ENCODE data around the gene ZNF451.

Gene ZNF451

DNA sequence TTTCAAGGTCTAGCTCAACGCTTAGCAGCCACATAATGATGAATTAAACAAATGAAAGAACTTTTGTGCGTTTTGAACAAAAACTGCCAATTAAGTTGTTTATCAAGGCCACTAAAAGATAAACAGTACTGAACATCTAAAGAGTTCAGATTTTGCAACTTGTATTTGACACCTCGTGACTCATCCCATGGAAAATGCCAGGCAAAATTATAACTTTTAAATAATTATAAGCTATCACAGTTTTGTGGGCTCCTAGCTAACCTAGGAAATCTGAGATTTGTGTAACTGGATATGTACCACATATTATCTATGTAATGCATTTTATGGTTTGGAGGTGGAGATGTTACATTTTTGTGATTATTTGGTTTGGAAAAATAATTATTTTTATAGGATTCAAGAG, 72.5 kb downstream of the ZNF451 start:
- DNase-seq = no peak

DNA sequence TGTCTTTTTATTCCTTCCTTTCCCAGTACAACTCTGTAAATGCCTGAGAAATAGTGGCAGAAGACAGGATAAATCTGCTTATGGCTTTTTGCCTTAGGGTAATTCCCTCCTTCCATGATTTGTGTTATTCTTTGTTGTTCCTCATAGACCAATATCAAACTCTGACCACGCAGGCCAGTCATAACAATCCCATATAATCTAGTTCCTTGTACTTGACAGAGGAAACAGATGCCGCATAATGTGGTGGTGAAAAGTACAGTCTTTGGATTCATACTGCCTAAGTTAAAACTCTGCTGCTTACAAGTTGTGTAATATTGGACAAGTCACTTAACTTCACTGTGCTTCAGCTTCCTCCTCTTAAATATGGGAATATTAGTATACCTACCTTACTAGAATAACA, 74.0 kb downstream of the ZNF451 start:
- DNase-seq = no peak

DNA sequence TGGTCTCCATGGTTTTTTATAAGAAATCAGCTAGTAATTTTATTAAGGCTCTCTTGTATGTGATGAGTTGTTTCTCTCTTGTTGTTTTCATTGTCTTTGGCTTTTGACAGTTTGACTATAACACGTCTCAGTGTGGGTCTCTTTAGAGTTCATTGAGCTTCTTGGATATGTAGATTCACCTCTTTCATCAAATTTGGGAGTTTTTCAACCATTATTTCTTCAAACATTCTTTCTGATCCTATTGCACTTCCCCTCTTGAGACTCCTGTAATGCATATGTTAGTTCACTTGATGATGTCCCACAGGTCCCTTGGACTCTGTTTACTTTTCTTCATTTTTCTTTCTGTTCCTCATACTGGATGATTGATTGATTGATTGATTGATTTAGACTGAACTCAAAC, 75.1 kb downstream of the ZNF451 start:
- DNase-seq = no peak

DNA sequence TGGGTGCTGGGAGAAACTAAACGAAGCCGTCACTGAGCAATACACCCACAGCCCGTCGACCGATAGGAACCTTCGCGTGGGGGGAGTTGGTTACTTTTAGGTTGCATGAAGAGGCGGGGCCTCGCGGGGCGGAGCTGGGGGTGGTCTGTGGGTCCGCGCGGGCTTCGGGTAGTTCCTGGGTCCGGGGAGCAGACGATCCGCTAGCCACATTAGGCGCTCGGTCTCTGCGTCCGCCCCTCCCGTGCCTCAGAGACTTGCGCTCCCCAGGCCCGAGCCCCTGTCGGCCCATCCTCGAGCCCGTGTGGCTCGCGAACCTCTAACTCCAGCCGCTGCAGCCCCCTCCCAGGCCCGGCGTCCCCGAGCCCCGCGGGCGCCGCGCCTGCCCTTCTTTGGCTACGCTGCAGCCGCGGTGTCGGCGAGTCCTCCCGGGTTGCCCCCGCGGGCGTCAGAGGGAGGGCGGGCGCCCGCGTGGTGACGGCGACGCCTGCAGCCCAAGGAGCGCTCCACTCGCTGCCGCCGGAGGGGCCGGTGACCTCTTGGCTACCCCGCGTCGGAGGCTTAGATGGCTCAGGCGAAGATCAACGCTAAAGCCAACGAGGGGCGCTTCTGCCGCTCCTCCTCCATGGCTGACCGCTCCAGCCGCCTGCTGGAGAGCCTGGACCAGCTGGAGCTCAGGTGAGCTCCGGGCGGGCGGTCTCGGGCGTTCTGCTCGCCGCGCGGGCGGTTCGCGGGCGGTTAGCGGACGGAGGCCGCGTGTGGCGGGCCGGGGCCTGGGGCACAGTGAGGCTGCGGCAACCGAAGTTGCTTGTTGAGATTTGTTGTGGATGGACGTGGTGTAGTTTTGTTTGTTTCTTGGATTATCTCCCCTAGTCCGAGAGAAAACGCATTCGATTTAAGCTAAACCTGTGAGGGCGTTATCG, 82.4 kb downstream of the ZNF451 start, which contains the start of gene BAG2:
Gene BAG2 (plus strand): TSS at position 191 of the 920 bp plus-strand sequence. CDS start 372 bp downstream, at position 563.
- peak; percentile 85 for DNase-seq

DNA sequence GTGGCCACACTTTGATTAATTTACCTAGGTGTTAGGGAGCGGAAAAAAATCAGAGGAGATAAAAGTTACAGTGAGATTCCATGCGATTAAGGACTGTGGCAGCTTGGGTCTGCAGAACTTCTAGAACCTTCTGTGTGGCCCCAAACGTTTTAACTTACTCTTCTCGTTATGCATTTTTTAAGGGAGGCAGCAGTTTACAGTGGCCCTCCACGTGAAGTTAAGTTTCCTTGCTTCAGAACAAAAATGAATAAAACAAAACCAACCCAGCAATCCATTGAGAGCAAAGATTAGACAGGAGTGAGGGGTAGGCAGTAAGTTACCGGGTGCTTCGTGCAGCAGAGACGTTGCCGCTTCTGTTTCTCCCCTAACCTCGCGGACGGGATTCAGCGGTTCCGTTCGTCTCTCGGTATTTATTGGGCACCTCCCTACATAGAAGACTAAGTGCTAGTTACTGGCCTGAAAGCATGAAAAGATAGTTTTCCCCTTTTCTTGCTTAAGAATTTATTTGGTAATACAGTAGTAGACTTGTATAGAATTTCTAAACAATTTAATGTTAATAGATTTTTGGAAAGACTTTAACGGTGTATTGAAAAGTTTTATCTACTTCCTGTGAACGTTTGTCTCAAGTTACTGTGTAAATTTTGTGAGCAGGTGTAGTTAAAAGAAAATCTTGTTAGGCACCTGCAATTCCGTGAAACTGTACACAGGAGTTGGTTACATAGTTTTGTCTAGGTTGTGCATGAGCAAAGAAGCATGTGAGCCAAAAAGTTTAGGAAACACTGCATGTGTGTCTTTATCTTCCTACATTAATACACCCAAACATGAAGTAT, 83.3 kb downstream of the ZNF451 start:
- DNase-seq = no peak

DNA sequence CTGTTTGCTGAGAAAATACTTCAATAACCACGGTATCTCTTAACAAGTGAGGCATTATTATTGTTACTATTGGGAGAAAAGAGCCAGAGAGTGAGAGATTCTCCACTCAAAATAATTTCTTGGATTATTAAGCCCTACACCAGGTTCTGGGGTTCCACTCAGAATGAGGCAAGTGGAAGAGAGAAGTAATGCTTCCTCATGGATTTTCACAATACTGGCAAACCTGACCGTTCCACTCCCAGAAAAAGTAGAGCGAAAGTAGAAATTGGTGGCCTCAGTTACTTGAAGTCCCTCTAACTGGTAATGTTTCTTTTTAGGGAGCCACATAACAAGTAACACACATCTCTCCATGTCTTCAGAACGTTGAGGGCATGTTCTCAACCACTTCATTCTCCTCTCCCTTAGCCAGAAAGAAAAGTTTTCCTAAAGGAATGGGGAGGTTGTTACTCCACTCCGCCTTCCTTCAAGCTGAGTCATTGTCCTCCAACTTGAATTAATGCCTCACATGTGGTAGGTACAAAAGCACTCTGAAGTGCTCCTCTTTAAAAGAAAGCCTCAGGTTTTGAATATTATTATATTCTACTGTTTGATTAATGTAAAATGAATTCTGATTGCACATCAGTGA, 84.0 kb downstream of the ZNF451 start:
- no peak for DNase-seq

DNA sequence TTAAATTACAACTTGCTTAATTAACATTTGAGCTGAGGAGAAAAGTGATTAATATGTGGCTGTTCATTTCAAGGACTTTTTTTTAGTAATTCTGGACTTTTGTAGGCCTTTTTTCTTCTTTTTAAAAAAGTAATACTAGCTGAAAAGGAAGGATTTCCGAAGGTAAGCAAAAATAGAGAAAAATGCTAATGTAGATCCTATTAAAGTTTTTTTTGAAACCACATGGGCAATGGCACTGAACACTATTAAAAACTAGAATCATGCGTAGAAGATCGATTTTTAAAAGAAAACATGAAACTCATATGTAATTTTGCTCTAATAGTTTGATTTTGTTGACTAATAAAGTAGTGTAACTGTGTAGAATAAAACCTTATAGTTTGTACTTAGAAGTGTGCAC, 84.5 kb downstream of the ZNF451 start:
- no peak for DNase-seq

DNA sequence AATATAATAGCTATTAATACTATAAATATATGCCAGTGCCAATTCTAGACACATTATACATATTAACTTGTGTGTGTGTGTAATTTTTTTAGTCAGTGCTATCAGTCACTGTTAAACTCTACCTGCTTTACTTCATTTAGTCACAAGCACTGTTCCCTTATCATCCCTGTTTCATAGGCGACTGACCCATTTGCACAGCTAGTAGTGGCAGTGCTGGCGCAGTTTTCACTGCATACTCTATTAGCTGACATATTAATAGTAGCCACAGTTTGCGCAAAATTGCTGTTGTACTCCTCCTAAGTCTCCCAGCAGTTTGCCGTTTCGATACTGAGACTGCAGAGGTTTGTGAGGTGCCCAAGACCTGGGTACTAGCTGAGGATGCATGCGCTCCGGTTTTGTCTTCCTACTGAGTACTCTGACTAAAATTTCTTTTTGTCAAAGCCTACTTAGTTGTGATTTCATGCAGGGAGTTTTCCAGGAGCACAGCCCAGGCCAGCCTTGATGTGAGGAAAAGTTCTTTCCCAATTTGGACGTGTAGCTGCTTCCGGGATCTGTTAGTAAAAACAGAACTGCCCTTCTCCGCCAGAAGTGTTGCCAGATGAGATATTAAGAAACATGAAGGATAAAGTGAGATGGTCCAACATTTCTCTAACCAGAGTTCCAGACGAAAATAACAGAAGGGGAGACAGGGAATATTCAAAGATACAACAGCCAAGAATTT, 87.7 kb downstream of the ZNF451 start:
- DNase-seq = no peak

DNA sequence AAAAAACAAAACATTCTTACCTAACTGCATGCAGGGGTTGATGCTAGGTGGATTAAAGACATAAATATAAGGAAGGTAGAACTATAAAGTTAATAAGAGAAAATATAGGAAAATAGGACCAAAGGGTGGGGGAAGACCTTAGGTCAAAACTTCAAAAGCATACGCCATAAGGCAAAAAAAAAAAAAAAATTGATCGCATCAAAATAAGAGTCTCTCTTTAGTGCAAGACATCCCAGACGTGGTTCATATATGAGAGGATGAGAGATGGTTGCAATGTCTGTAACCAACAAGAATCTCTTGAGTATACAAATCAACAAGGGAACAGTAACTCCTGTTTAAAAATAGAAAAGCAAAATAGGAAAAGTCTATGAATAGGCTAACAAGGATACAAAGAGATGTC, 90.6 kb downstream of the ZNF451 start:
- DNase-seq = no peak

DNA sequence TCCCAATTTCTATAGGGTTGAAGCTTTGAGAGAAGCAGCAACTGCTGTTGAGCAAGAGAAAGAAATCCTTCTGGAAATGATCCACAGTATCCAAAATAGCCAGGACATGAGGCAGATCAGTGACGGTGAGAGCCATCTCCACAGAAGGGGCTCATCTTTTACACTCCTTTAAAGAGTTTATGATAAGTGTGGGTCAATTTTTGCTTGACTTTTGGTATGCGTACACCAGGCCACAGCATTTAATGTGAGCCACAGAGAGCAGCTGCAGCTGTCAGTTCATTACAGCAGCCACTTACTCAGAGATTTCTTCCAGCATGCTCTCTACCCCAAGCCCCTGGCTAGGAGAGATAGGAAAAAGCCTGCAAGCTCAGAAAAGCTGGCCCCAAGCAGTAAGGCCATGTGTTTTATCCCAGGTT, 92.0 kb downstream of the ZNF451 start:
- no peak for DNase-seq

DNA sequence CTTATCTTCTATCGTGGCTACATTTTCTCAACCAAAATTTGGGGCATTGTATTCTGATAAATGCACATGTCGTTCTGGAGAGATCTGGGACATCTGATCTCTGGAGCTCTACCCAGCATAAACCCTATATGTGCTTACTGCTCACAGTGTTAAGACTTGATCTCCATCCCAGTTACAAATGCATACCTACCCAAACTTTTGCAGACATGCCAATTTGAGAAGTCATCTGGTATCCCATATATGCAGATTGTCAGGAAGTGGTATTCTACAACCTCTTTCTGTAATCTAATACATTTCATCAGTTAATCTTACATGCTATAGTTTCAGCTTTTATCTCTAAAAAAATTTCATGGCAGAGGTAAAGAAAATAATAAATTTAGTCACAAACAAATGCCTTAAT, 93.3 kb downstream of the ZNF451 start:
- DNase-seq = no peak

DNA sequence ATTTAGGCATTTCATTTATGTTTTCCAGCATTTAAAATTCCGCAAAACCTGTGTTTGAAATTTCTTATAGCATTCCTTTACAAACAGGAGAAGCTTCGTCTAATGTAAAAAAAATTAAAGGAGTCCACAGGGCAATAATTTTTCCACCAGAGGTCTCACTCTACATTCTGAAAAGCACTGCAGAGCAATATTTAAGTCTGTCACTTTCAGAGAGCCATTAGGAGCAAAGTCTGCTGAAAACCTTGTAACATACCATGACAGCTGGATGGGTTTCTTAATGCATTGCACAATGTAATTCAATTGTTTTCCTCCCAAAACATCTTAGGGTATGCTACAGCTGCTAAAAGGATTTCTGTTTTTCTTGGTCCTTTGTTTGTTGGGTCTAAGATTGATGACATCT, 100.2 kb downstream of the ZNF451 start:
- no peak for DNase-seq

DNA sequence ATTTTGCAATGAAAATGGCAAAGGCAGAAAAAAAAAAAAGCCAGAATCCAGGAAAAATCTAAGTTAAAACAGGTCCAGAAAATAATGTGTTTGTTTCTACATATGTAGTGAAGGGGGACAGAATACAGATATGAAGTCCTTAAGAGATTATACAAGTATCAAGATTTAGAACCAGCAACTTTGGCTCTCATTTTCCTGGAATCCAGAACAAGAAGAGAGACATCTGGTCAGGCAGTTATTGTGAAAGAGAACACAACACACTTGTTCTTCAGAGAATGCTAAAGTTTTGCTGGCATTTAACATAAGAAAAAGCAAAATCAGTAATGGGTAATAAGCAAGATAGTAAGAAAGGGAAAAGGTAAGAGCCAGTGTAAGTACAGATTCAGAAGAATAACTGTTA, 103.2 kb downstream of the ZNF451 start:
- no peak for DNase-seq

DNA sequence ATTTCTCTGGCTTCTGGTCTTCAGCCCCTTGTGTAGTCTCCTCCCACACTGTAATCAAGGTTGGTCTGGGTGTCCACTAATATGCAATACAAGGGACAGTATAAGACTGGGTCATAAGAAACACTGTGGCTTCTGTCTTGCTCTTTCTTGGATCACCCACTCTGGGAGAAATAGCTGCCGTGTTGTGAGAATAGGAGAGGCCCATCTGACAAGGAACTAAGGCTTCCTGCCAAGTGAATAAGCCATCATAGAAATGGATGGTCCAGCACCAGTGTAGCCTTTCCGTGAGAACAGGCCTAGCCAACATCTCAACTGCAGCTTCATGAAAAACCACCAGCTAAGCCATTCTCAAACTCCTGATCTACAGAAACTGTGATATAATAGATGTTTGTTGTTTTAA, 105.5 kb downstream of the ZNF451 start:
- no peak for DNase-seq

DNA sequence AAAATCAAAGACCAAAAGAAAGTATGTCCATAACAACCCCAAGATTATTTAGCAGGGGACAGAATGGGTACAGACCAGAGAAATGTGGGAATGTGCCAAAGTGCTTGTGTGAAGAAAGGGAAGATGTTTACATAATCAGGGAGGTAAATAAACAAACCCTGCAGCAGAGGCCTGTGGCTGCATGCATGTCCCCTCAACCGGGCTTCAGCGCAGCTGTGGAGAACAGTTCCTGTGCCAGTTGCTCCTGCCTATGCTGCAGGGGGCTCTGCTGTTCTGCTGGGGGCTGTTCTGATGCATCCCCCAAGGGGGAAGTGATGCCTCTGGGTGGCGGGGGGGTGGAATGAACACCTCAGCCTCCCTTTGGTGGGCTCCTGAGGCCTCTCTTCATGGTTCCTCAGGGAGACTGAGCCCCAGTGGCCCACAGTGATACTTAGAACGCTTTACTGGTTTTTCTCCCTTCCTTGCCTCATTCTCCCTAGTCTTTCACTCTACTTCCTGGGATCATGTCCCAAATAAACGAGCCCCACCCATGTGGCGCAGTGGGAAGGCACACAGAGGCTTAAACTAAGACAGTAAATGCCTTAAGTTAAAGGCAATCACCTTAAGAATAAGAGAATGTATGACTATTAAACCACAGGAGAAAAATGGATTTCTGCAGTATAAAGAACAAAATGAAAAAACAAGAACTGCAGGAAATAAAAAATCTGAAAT, 109.1 kb downstream of the ZNF451 start:
- DNase-seq = no peak

DNA sequence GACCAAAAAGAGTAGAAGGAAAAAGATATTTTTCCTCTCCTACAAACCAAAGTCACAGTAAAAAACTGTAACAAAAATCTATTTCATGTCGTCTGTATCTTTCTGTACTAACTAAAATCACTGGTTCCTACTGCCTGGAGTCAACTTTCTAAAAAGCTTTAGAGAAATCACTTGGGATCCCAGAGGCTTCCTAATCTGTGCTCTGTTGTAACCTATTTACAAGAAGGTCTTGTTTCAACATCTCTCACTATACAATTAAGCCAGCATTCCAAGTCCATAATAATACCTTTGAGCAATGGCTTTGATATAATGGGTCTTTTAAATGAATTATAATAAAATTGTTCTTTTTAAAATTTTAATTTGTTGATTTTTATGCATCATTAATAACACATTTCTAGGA, 111.7 kb downstream of the ZNF451 start:
- no peak for DNase-seq

DNA sequence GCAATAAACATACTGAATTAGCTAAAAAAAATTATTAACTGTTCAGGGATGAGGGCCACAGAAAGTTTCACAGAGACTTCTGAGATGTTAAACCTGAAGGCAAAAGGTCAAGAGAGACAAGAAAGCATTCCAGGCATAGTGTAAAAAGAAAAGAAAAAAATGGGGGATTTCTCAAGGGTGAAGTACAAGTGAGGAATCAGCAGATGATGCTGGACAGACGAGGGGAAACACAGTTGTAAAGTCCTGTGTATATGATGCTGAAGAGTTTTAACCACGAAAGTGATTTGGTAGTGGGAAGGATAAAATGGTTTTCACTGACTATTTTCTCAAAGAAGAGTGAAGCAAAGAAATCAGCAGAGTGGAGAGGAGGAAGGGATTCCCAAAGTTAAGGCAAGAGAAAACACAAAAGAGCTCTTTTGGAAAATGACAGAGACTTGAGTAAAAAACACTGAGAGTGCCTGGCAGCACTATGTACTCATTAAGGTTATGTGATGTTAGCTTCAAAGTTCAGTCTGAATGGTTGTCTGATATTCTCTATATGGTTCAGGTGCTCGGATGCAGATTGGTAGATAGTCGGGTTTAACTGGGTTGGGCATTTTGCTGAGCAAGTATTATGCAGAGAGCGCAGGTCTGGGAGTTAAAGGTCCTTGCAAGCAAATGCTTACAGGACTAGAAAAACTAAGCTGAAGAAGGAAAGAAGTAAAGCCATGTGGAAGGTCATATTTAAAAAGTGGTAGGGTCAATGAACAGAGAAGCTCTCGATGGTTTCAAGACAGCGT, 115.8 kb downstream of the ZNF451 start:
- DNase-seq = no peak

DNA sequence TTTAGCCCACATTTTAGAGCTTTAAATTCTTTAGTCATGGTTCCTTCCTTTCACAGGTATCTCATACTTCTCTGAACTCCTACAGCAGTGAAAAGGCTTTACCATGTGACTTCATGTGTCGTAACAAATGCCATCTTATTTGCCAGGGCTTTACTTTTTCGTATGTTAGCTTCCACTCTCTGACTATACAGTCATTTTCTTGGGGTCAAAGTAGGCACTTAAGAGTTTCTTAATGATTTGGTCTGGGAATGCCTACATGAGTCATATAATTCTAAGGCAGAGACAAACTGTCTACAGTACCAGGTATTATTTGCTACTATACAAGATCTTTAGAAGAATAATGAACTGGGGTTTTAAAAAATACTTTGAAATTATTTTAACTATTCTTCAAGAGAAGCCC, 117.2 kb downstream of the ZNF451 start:
- DNase-seq = no peak

DNA sequence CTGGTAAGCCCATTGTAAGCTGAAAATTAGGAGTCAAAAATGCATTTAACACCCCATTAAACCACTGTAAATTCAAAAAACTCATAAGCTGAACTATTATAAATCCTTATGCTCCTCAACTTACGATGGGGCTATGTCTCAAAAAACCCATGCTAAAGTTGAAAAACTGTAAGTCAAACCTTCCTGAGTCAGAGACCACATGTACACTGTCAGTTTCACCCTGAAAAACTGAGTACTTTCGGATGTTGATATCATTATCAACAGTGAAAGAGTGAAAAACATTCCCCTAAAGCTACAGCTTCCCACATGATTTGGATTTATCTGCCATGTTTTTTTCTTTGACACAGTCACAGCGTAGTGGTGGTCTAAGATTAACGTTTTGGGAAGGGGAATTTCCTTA, 117.9 kb downstream of the ZNF451 start:
- DNase-seq = no peak

DNA sequence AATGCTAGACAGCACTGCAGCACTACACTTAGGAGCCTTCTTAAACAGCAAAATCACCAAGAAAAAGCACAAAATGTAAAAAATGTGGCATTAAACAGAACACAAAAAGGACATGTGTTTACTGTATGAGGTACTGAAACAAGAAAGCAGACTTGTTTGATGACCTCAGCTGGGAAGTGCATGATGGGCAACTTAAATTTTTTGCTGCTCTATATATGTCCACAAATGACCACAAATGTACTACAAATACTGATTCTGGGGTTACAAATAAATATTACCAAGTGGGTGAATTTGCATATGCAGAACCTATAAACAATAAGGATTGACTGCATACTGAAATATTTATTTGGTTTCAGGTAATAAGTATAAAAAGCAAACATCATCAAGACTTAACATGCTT, 119.0 kb downstream of the ZNF451 start:
- DNase-seq = no peak

DNA sequence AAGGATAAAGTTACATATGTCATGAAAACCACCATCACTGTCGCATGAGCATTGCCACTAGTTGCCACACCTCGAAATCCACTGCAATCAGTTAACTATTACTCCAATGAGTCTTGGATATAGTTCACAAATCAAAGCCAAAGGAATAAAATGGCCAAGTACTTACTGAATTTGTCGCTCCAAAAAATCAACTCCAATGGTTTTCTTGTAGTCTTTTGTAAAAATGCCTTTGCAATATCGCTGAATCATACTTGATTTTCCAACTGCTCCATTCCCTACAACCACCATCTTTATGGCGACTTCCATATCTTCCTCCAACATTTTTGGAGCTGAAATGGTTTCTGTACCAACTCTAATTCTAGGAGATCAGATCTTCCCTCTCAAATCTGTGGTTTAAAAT, 120.1 kb downstream of the ZNF451 start:
- DNase-seq = no peak
